GM21447 (cell line): ENCODE results near the gene TBCD.

Source experiments
- ATAC-seq: cut with Tn5 transposase; IDR thresholded peaks from one replicate; pipeline ENCODE4 v1.9.1; 2021; ENCODE audit not compliant: unreplicated experiment

Gene TBCD

DNA sequence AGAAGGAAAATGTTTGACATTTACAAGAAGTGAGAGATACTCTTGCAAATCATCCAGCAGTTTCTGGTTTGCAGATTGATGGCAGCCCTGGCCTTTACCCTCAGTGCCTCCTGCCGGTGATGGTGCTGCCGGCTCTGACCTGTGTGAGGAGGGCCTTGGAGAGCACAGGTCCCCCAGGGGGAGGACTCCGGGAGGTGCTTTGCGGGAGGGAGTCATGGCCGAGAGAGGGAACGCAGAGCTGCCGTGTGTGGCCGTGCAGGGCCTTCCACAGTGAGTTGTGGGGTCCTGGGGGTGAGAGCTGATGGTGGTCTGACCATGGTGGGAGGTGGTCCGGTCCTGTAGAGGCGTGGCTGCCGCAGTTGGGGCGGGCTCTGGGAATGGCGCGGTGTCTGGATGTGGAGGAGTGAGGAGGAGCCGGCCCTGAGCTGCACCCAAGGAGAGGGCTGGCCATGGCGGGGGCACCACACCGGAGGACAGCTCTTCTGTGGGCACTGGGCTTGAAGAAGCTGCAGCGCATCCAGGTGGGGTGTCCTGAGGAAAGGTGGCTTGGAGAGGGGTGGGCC, 116.0 kb downstream of the TBCD start:
- ATAC-seq = no peak

DNA sequence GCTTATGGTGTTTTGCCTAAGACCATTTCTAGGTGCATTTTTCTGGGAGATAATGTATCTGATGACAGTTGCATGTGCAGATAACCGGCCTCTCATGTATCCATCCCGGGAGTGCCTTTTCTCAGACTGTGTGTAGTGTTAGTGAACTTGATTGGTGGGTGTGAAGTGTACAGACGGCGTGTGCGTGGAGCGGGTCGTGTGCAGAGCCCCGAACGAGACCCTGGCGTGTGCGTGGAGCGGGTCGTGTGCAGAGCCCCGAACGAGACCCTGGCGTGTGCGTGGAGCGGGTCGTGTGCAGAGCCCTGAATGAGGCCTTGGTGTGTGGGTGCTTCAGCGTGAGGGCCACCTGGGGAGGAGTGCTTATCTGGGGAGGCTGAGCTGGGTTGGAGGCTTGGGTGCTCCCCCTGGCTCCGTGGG, 116.9 kb downstream of the TBCD start:
- no peak for ATAC-seq

DNA sequence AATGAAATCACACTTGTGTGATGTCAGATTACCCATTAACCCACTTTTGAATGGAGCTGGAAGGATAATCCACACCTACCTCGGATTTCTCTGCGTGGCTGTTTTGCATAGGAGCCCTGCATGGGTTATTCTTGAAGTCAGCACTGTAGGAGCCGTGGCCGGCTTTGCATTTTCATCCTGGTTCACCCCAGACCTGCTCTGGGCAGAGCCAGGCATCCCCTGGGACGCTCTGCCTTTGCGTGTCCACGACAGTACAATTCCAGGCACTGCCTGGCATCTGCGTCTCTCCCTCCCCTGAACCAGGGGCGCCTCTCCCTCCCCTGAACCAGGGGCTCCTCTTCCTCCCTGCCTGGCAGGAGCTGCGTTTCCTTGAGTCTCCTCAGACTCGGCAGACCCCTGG, 117.7 kb downstream of the TBCD start:
- ATAC-seq = no peak

DNA sequence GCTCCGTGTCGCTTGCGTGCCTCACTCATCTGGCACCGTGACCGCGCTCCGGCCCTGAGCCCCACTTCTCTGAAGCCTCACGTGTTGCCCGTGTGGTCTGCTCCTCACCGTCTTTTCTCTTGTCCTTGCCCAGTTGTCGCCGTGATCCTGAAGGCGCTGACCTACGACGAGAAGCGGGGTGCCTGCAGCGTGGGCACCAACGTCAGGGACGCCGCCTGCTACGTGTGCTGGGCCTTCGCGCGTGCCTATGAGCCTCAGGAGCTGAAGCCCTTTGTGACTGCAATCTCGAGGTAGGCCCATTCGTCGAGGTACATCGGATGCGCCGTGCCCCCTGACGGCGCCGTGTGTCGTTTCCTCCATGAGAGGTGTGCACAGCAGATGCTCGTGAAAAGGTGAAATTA, 118.2 kb downstream of the TBCD start:
- ATAC-seq = no peak

DNA sequence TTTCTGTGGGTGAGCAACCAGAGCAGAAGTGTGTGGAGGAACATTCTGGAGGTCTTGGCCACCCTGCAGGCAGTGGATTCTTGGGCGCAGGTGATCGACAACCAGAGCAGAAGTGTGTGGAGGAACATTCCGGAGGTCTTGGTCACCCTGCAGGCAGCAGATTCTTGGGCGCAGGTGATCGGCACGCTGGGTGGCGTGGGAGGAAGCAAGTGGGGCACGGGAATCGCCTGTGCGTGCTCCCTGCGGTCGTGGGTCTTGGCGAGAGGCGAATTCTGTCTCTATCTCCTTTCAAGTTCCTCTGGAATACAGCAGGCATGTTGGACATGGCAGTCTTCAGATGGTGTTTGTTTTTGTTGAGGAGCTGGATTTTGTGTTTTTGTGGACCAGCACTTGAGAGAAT, 118.7 kb downstream of the TBCD start:
- no peak for ATAC-seq

DNA sequence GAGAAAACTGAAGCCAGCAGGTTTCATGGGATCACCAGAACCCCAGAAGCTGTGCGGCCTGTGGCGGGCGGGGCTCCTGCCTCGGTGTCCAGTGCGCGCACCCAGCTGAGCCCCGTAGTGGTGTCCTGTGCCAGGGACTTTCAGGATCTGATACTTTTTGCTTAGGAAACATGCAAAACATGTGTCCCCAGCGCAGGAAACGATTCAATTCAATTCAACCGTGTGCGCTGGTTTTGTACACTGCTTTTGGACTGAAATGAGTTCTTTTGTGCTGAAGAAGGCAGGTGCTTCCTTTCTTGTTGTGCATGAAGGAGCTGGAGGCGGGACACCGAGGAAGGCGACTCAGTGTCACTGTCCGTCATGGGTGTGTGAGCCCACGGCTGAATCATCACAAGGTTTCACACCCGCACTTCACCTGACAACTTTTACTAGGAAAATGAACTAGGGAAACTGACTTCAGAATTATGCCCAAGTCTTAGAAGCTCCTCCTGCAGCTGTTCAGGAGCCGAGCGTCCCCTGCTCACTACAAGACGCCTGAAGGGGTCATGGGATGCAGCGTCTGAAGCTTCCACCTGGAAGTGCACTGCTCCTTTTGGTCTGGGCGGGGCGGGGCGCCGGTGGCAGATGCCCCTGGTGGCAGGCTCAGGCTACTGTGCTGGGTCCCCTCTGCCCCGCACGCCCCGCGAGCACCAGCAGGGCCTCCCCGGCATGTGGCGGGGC, 119.4 kb downstream of the TBCD start:
- ATAC-seq = peak; percentile 85

DNA sequence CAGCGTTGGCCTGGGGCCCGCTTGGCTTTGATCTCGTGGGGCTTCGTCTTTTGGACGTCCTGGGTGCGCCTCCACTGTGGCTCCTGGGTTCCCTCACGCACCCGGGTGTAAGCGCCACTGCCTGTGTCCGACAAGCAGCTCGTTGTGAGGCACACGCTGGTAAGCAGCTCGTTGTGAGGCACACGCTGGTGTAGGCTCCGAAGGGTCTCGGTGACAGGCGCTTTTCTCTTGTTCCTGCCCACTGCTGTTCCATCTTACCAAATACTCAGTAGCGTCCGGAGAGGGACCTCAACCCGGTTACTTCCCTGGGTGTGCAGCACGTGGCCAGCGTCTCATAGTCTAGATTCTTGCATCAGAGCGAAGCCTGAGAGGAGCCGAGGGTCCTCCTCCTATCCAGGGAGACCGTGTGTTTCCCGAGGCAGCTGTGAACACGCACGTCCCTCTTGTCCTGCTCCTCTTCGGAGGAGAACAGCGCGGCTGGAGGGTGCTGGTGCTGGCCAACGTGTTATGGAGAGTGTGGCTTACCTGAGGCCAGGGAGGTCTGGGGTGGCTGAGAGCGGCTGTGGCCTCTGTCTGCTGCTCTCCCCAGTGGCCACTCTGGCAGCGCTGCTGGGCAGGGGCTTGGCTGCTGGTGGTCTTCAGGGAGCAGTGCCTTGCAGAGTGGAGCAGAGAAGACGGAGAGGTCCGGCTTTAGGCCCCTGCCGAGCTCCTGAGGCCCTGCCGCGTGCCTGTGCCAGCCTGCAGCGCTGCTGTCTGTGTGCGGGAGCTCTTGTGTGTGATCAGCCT, 120.1 kb downstream of the TBCD start:
- ATAC-seq = no peak

DNA sequence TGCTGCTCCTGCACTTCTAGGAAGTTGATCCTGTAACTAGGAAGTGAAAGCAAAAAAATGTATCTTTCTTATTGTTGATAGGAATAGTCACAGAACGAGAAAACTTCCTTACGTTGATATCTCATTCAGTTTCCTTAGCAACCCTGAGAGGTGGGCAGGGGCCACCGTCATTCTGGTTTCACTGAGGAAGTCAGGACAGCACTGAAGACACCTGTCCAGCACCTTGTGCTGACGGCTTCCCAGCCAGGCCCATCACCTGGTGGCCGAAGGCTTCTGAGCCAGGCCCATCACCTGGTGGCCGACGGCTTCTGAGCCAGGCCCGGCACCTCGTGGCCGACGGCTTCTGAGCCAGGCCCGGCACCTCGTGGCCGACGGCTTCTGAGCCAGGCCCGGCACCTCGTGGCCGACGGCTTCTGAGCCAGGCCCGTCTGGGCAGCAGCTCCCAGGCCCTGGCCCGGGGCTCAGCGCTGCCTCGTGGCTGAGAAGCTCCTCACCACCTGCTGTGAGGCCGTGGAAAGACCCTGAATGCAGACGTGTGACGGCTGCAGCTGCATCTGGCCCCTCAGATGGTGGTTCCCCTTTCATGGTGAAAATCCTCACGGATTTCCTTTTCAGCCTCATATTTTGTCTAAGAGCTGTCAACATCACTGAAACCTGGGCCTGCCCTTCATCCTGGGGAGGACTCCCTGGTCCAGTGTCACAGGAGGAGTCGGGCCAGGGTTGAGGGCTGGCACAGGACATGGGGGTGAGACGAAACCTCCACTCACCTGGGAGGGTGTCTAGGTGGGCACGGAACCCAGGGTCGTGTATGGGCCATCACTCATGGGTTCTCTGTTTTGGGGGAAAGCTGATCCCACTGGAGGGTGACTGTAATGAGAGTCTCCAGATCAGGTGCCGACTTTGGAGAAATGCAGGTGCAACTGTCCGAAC, 121.0 kb downstream of the TBCD start:
- ATAC-seq = no peak

DNA sequence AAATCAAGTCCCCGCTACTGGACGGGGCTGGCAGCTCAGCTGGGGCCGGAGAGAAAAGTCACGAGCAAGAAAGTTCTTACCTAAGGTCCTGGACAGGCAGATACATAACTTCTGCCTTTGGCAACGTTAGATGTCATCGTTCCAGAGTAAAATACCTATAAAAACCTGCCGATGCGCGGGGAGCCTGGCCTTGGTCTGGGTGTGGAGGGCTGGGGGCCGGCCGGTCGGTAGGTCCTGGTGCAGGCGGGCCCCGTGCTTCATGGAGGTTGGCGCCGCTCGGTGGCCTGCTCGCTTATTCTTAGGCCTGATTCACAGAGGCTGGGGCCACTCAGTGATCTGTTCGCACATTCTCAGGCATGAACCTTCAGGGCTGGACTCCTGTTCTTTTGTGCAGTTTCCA, 121.7 kb downstream of the TBCD start:
- no peak for ATAC-seq

DNA sequence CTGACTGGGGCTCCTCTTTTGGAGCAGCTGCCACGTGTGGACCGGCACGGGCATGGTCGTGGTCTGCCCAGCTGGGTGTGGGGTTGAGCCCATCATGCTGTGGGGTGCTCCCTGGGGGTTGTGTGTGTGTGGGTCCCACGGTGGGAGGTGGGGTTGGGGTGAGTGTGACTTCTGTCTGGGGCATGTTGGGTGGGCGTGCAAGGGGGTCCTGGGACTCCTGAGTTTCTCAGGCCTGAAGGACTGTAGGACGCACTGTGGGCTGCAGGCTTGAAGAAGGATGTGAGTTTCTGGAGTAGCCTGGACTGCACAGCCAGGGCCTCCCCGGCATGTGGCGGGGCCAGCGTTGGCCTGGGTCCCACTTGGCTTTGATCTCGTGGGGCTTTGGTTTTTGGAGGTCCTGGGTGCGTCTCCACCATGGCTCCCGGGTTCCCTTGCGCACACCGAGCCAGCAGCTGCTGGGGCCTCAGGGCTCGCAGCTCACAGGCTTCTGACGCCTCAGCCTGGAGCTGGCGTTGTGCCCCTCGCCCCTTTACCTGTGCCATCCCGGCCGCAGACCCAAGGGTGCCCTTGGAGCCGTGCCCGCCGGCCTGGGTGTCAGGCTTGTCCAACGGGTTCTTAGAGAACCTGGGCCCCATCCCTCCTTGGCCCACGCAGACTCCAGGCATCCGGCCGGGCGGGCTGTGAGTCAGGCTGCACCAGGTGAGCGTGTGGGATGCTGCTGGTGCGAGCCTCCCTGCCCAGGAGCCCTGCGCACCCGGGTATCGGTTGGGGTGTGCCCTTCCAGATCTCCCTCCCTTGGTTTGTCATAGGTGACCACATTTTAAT, 122.4 kb downstream of the TBCD start:
- ATAC-seq = no peak

DNA sequence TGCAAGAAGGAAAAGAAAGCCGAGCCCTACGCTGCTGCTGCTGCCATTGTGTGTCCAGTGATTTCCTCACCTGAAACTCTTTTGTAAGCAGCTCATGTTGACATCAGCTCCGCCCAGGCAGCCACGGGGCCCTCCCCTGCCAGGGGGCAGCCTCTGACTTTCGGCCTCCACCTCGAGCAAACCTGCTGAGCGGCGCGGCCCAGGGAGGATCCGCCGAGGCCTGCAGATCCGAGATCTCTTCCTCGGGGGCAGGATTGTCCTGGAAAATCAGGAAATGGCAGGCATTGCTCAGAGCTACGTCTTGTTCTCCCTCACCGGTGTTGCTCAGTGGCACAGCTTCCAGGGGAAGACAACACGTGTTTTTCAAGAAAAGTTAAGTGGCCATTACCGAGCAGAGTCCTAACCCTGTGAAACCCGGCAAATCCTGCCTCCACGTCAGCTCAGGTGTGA, 123.6 kb downstream of the TBCD start:
- ATAC-seq = no peak

DNA sequence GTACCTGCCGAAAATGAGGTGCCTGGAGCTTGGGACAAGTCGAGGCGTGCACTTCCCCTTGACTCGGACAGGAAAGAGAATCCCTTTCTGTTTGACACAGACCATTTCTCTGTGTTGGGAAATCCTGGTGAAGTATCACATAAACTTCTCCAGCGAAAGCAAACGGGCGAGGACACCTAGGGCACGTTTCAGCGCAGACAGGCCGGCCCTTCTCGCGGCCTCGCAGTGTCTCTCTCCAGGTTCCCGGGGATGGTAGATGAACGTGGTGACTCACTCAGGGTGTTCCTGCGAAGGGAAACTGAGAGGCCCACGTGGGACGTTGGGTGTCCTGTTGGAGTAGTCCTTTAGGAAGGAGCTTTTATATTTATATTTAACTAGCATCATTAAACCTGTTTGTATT, 124.3 kb downstream of the TBCD start:
- ATAC-seq = no peak

DNA sequence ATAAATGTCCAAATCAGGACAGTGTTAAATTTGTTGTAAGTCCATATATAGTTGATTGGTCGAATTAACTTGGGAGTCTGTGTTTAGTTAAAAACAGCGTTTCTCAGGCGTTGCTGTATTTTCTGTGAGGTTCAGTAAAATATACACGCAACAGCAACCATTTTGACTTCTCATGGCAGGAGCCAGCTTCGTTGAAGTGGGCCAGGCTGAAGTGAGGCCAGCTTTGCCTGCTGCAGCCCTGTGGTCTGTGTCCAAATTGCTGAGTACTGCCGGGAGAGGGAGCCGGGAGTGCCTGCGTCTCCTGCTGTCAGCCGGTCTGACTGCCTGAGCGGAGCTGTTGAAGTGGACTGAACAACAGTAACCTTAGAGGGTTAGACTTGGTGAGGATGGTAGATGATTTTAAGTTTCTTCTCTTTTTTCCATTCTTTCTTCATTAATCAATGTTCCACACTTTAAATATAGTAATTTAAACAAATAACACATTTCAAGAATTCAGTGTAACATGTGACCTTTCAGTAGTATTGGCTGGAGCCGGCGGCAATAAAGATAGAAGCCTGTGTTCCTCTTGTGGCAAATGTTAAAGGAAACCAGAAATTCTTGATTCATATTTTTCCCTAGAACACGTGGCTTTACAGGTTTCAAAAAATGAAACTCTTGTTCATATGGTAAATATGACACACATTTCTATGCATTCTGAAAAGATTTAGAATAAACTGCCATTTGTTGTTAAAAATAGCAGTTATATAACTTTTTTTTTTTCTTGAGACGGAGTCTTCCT, 124.9 kb downstream of the TBCD start:
- ATAC-seq = no peak

DNA sequence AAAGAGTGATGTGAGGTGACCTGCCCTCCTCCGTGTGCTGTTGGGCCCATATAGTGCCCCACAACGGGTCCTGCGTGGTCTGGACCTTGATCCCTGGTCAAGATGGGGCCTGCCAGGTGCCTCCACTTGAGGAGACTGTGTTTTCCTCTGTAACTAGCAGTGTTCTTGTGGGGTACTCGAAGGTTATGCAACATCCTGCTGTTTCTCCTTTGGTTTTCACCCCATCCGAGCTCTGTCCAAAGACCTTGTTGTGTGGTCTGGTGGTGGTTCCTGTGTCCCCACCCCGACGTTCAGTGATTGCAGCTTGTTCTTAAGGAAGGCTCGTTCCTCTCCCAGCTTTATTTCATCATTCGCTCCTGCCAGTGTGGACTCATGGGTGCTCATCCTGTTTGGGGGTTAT, 126.7 kb downstream of the TBCD start:
- ATAC-seq = no peak

DNA sequence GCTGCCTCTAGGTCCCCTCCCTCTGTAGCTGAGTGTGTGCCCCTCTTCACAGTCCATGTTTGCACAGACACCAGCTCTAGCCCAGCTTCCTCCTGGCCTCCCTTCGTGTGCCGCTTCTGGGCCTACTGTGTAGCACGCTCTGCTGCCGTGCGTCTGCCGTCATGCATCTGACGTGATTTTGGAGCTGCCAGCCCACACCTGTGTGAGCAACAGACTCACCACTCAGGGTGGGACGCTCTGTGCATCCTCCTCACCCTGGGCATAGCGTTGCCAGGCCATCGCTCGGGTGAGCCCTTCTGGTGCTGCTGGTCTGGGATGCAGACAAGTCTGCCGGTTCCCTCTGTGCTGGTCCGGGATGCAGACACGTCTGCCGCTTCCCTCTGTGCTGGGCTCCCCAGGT, 127.4 kb downstream of the TBCD start:
- no peak for ATAC-seq

DNA sequence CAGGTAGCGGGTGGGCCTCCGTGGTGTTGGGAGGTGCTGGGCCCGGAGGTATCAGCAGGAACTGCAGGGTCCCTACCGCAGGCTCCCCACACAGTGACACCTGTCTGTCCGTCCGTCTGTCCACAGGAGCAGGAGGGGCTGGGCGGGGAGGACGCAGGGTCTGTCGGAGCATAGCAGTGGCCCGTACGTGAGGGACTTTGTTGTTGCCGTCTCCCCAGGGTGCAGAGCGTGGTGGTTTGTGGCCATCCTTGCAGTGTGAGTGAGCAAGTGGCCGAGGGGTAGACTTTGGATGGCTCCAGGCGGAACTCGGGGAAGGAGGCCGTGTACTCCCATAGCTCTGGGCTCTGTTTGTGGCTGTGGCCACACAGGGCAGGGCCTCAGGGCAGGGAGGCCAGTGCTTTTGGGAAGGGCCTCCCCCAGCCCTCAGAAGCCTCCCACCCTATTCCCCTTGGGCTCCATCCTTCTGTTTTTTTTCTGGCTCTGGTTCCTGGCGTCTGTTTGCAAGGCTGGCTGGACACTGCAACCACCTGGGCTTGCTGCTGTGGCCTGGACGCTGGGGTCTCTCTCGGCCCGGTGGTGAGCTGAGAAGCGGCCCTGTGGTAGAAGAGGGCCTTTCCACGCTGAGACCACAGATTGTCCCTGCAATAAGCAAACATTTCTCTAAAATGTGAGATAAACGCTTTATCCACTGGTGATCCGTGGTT, 128.9 kb downstream of the TBCD start:
- ATAC-seq = no peak

DNA sequence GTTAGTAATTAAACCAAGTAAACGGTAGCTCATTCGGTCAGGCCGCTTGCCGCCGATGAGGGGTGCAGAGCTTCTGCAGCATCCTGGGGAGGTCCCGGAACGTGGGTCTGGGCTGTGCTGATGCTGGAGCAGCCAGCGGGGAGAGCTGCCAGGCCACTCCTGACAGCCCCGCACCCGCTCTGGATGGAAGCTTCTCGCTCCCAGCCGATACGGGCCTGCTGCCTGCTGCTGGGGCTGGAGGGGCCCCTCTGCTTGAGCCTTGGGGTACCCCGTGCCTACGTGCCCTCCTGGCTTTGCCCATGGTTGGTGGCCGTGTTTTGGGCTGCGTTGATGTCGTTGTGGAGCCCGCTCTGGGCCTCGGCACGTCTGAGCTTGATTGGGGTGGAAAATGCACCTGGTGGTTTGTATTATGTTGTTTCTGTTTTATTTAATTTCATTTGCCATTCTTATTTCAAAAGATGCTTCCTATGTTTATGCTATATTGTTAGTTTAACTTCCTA, 129.5 kb downstream of the TBCD start:
- ATAC-seq = no peak

DNA sequence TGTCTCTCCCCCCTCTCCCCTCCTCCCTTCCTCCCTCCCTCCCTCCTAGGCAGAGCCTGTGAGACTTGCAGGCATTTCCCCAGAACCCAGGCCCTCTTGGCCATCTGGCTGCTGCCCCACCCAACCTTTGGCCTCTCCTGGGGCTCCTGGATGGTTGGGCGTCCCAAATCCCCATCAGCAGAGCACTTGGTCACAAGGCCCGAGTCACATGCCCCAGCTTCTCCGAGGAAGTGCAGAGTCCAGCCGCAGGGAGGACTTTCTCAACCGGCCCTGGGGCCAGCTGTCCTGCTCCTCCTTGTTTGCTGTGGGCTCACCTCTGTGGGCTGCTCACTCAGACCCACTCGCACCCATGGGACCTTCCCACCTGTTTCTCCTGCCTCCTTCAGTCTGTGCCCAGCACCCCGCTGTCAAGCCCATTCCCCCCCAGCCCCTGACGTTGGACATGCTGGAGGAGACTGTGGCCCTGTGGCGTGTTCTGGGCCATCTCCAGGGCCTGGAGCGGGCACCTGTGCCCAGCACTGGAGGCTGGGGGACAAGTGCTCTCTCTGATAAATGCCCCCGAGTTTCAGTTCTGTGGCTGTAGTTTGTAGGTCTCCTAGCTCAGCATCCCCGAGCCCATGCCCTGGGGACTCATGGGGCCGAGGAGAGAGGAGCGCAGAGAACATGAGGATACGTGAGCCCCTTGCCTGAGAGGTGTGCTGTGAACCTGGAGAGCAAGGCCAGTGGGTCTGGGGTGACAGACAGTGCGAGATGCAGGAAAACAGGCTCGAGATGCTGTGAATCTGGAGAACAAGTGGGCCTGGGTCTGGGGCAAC, 130.2 kb downstream of the TBCD start:
- ATAC-seq = no peak
